Amniotic stem cell (primary cell): ENCODE measurements around the gene HES6.

Source experiments
- DNase-seq: peaks from one replicate; lab custom pipeline; 2025; lab: John Stamatoyannopoulos, UW

Gene HES6

DNA sequence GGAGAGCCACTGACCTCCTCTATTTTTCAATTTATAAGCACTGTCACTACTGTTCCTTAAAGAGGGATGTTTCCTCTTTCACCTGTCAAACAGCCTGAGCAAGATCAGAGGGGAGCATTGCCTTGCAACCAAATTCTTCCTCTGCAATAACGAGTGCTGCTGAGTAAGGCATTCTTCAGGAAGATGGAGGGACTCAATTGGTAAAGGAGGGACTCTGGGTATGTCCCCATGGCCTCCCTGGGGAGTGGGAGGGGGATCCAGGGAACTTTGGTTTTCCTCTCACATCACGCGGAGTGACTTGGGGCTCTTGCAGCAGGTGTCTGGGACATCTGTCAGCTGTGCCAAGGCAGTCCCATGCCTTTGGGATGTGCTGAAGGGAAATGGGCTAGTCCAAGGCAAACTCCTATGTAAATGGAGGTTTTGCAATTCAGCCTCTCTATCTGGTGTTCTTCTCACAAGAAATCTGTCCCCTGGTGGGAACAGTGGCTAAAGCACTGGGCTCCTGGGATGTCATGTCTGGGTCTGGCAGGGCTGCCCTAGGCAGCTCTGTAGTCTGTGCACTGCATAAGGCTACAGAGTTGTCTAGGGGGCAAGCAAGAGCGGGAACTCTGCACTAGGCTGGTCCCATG is 14.4 kb upstream of the HES6 start:
- no peak for DNase-seq

GRCh38 chr2:238252766-238253630 is 13.2 kb upstream of the HES6 start:
- no peak for DNase-seq

DNA sequence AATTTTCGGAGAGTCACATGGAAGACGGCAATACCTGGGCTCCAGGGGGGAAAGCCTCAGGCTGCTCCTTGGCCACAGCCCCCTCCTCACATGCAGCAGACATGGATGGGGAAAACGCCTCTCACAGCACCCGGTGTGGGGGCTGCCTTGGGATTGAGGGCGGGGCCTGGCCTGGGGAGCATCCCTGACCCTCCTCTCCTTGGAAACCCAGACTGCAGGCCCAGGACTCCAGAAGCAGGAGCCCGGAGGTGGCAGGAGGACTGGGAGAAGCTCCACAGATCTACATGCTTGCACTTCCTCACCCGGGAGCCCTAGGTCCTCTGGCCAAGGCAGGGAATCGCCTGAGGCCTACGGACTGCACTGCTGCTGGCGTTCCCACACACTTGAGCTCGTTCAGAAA is 12.1 kb upstream of the HES6 start:
- DNase-seq = no peak

DNA sequence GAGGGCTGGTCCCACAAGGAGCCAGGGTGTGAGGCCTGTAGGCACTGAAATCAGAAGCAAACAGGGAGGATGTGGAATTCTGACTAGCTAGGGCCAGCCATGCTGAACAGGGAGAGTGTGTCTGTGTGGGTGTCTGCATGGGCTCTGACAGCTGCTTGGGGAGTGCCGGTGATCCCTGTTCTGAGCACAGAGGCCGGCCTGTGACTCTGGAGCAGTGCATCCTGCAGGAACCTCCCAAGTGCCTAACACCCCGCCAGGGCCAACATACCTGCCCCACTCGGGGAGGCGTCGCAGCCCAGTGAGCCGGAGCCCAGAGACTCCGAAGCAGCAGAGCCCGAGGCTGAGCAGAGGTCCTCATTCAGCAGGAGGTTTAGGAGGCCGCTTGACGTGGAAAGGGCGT is 11.5 kb upstream of the HES6 start:
- no peak for DNase-seq

DNA sequence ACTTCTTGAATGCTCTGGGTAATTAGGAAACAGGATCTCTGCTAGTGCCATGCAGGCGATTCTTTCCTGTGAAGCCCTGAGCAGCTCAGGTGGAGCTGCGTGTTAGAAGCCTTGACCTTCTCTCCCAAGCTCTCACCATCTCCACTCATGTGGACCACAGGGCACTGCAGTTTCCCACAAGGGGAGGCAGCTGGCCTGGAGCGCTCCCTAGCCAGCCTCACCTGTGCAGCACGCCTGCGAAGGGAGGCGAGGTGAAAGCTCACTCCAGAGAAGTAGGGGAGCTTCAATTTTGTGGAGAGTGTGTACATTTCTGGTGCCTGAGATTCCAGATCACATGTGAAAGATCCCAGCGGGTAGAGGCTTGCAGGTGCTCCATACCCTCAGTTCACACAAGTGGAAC is 11.1 kb upstream of the HES6 start:
- DNase-seq = no peak

DNA sequence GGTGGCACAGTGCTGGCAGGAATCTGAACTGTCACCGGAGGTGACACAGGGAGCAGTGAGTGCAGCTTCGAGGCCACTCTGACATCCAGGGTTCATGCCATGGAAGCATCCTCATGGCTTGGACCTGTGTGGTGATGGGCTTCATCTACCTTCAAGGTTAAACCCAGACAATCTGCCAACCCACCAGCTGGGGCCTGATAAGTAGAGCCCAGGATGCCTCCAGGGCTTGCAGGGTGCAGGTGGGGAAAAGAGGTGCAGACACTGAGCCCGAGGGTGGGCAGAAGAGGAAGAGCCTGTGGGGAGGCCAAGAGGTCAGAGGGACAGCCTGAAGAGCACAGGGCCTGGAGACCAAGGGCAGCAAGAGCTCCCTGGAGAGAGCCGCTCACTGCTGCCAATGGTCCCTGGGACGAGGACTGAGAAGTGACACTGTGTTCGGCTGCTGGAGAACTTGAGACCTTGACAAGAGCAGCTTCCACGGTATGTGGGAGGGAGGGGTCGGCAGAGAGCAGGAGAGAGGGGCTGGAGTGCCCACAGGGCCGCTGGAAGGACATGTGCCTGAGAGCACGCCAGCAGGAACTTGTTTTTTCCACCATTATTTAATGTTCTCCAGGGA is 8.1 kb upstream of the HES6 start:
- DNase-seq = no peak

DNA sequence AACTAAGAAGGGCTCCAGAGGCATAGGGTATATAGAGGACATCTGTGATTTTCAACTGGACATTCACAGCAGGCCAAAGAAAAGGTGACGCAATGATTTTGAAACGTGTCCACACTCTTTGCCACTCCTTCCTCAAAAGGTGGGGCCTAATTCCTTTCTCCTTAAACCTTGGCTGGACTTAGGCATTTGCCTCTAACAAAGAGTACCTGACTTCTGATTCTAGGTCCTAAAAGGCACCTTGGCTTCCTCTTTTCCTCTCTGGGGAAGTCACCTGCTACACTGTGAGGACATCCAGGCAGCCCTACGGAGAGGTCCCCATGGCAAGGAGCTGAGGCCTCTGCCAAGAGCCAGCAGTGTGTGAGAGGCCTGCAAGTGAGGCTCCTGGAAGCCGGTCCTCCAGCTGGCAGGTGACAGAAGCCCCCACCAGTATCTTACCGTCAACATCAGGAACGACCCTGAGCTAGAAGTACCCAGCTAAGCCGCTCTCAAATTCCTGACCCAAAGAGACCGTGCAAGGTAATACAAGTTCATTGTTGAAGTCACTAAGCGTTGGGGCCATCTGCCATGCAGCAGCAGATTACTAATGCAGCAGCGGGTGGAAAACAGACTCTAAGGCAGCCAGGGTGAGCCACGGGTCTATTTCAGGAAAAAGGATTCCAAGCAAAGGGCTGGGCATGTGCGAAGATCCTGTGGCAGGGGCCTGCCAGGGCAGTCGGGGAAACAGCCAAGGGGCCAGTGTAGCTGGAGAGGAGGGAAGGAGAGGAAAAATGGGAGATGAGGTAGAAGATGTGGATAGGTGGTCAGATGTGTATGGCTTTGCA is 7.4 kb upstream of the HES6 start:
- no peak for DNase-seq

- no peak for DNase-seq
Measured at GRCh38 chr2:238244151-238244550, 4.3 kb upstream of the HES6 start.

- no peak for DNase-seq
Measured at GRCh38 chr2:238243496-238244076, 3.7 kb upstream of the HES6 start.

DNA sequence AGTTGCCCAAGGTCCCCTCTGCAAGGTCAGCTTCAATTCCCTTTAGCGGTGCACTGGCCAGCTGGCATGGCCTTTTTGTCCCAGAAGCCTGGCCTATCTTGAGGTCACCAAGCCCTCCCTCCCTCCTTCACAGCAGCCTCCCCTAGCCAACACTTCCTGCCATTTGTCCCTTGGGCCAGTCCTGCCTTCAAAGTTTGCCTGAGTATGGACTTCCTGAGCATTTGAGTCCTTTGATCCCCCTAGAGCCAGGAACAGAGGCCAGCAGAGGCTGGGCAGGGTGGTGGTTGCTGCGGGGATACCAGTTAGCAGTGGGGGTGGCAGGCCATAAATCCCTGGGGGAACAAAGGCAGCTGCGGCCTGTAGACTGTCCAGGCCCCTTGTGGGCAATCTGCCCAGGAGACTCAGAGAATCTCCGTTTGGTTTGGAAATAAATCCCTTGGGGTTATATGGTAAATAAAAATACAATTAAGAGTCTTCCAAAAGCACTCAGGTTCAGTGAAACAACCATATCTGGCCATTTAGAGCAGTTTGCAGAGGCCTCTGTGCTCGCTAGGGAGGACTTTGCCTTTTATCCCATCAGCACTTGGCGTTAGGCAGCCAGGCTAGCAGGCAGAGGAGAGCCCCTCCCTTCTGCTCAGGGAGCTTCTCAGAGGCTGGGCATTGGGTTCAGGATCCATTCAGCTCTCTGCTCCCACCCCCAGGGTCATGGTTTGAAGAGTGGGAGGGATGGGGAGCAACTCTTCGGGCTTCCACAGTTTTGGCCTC is 3.1 kb upstream of the HES6 start:
- no peak for DNase-seq

DNA sequence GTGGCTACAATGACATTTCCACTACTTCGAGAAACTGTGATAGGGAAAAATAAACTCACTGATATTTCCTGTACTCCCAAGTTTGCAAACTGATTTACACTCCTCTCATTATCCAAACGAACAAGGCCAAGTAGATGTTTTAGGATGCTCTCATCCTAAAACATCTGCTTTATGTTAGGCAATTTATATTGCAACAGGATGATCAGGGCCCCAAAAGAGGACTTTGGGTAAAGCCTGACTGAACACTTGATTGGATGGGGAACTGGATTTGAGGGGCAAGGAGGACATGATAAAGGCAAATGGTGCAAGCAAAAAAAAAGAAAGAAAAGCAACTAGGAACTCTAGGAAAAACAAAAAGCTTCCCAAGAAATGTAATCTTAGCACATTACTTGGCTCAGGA is 2.1 kb upstream of the HES6 start:
- DNase-seq = no peak

DNA sequence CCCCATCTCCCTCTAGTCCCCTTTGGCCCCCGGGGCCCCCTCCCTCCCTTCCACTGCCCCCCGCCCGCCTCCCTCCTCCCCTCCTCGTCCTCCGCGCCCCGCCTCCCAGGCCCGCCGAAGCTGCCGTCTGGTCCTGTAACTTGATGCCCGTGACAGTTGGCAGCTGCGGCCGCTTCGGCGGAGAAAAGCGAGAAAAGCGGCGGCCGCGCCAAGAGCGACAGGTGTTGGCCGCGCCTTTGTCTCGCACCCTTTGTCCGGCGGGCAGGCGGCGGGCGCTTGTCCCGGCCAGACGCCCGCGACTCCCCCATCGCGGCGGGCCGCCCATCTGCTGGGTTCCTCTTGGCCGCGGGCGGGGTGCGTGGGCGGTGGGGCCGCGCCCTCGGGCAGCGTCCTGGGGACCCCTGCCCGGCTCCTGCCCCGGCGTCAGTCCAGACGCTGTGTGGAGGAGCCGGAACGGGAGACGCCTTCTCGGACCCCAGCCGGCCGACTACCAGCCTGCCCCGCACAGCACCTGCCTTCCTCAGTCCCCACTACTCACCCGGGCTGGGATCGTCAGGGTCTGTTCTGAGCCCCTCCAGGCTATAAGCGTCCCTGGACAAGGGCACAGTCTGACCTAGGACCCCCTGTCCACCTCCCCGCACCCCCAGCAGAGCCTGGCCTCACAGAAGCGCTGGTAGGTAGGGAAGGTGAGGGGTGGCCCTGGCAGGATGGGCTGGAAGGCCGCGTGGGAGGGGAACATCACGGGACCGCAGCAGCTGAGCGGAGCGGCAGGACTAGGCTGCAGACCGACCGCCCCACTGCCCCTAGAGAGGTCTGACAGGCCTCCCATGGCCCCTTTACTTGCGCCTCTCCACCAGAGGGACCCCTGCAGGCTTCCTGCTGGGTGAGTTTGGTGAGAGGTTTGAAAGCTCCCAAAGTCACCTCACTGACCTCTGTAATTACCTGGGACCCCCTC is 1.2 kb upstream of the HES6 start:
- no peak for DNase-seq

DNA sequence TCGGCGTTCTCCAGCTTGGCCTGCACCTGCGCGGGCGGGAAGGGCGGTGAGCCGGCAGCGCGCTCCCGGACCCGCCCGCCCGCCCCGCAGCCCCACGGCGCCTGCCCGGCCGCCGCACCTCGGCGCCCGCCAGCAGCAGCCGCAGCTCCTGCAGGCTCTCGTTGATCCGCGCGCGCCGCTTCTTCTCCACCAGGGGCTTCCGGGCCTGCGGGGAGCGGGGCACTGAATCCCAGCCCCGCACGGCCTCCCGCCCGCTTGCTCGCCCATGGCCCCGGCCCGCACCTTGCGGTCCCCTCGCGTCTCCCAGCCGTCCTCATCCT is 335 bp downstream of the HES6 start:
- DNase-seq = no peak

DNA sequence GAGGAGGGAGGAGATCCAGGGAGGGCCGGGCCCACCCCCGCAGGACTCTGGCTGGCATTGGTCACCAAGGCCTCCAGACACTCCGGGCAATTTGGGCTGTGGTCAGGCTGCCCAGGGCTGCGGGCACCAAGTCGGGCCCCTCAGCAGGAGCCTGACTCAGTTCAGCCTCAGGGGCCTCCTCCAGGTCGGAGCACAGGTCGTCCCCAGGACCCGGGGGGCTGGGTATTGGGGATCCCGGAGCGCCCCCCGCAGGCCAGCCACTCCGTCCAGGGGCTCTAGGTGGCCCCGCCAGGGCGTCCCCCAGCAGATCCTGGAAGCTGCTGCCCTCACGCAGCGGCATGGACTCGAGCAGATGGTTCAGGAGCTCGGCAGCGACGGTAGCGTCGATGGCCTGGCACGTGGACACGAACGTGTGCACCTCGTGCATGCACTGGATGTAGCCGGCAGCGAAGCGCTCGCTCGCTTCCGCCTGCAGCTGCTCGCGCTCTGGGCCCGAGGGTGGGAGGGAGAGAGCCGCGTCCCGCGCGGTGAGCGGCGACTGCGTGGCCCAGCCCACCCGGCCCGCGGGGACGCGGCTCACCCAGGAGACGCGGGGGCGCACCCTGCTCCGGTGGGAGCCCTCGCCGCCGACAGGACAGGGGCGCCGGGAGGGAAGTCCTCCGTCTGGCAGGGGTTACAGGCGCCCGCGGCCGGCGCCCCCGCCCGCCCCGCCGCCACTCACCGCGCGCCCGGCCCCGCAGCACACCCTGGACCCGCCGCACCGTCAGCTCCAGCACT is 884 bp downstream of the HES6 start:
- no peak for DNase-seq

- no peak for DNase-seq
Measured at GRCh38 chr2:238238311-238238765, 1.5 kb downstream of the HES6 start.

DNA sequence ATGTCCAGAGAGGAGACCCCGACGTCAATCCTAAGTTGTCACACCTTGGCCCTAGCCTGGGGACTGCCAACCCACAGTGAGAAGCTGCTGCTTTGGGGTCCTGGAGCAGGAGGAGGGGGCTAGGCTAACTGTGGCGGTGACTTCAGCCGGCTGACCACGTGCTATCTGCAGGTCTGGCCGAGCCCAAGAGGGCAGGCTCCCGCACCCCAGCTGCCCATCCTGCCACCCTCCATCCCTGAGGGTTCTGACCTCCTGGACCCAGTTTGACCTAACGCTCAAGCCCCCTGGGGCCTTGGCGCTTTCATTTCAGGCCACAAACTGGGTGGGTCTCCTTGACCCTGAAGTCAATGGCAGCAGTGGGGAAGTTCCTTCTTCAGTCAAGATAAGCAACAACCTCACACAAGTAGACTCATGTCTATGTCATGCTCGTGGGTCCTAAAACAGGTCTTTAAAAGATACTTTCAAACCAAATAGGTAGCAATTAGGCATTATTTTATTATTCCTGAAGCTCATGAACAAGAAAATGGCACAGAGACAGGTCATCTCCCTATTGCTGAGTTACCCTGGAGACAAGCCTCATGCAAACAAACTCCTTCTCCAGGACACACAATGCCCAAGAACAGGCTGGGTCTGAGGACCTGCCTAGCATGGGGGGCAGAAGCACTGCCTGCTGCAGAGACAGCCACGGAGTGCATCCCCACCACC is 2.3 kb downstream of the HES6 start:
- no peak for DNase-seq

DNA sequence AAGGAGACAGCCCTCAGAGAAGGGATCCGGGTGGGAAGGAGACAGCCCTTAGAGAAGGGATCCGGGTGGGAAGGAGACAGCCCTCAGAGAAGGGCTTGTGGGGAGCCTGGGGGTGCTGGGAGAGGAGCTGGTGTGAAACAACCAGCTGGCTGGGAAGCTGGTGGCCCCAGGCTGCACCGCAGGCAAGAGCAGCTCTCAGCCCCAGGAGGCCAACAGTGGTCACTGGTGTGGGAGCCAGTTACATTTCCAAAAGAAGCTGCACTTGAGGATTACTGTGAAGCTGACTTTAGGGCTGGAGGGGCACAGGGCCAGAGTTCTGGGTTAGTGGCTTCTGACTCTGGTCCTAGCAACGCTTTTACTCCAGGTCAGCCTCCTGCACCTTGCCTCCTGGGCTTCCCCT is 3.3 kb downstream of the HES6 start:
- no peak for DNase-seq

- no peak for DNase-seq
Measured at GRCh38 chr2:238235856-238236255, 4.0 kb downstream of the HES6 start.

DNA sequence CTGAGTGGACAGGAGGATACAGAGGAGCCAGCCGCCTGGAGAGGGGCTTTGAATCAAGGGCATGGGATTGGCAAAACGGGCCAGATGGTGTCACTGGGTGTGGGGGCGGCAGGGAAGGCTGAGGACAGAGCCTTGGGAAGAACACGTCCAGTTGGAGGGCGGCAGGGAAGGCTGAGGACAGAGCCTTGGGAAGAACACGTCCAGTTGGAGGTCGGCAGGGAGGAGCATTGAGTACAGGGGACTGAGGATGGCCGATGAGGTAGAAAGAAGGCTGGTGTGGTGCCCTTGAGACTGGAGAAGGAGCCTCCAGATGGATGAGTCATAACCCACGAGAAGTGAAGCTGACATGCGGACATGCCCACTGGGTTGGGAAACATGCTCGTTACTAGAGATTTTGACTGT is 4.5 kb downstream of the HES6 start:
- no peak for DNase-seq
